Myometrial cell (primary cell): ENCODE results near the gene RAB6D. TPM values are rescaled to one million over a fixed set of nuclear protein-coding genes. Genes with fewer than 3 reads are reported as not detected.

Source experiments
- total RNA-seq: library from RNA; depleted of rRNA; stranded (reverse); fragments of >200 nt; gene quantifications from 2 replicates; pipeline ENCODE4 v1.2.3, GENCODE V29; 2015

RAB6D gene
- not detected in 2 replicates for total RNA-seq

DNA sequence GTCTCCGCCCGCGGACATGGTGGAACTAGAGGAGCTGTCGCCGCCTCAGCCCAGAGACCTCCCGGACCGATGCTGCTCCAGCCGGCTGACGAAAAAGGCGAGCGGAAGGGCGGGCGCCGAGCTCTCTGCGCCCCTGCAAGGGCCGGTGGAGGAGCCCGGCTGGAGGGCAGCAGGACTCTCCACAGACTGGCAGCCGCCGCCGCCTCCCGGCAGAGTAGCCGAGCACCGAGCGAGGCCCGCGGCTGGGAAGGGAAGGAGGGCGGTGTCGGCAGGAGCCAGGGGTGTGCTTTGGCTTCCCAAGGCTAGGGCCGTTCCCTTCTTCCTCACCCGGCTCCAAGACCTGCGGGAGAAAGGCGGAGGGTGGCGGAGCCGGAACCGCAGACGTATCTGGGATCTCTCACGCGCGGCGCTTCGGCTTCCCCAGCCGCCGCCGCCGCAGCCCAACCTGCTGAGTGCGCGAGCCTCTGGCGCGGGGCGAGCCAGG is at the start of gene RAB6D:
Gene RAB6D, minus strand, starts transcription at position 466 of the 484 bp plus-strand sequence. Its CDS starts 448 bp downstream, at position 18.

Other genes with a start within 250 kb of the RAB6D start
- not detected in 2 replicates for gene POTEE, start 154.6 kb downstream of the RAB6D start, total RNA-seq
- gene TUBA3D, start 112.0 kb upstream of the RAB6D start, total RNA-seq: 0.53 and 0.58 TPM in 2 replicates
- gene MZT2A, start 128.2 kb upstream of the RAB6D start, total RNA-seq: 112 and 146 TPM in 2 replicates
- 20.0 and 30.3 TPM in 2 replicates for gene CCDC74A, start 163.7 kb upstream of the RAB6D start, total RNA-seq